ENCODE data around the gene SPRYD3. TPM values are rescaled to one million over a fixed set of nuclear protein-coding genes. Genes with fewer than 3 reads are reported as not detected.

The SPRYD3 gene
- total and polyA plus RNA-seq, 2 of the 4 experiments (the other 2 are of a cell fraction), result 25.6 to 27.8 TPM

DNA sequence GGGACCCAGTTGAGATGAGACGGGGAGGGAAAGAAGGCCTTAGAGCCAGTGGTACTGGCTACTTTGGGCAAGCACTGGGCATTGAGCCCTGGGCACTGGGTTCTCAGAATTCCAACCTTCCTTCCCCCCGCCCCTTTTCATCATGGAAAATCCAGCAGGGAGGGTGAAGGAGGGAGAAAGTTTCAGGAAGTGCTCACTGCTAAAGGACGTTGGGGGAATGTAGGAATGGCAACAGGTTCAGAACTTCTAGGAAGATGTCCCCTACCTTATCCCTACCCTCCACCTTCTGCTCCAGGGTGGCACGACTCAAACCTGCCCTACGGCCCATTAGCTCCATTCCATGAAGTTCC is 33.5 kb downstream of the SPRYD3 start:
- no peak overlapping the region for H3K4me3 ChIP-seq (ENCODE audit: insufficient read depth, low read depth, low read length)
- H3K9ac ChIP-seq (ENCODE audit: low read depth, low read length), result 0 out of 2 replicates have a peak overlapping the region, but pooled peaks have one; percentile 97
- H2BK5ac ChIP-seq (ENCODE audit: low read depth, low read length, poor library complexity, severe bottlenecking), result peak overlapping the region; percentile 99
- H3K27ac ChIP-seq (ENCODE audit: insufficient read depth, low read length), result peak overlapping the region; percentile 97; the same call in 1 of the 2 replicates
- peak overlapping the region; percentile 62 for H3K23ac ChIP-seq (ENCODE audit: low read depth, low read length)
- H3K14ac ChIP-seq (replicated peaks; ENCODE audit: low read depth, low read length), result peak overlapping the region; percentile 91
- no CpG with 5 or more reads among the region's 5 CpGs for WGBS, 2 experiments (ENCODE audit: extremely low coverage in 2 of 2, insufficient read length in 1 of 2)
- H3K18ac ChIP-seq (ENCODE audit: low read depth, low read length), result peak overlapping the region; percentile 64
- peak overlapping the region; percentile 91 for H2AK5ac ChIP-seq (ENCODE audit: low read depth, low read length)
- H2BK15ac ChIP-seq (ENCODE audit: low read depth, low read length), result no peak overlapping the region
- H3K56ac ChIP-seq (ENCODE audit: extremely low read depth, insufficient read depth, low read length), result peak overlapping the region; percentile 25; the same call in 1 of the 2 replicates
- POLR2A ChIA-PET (ENCODE audit: unreplicated experiment), result interaction anchor here (0.6 kb wide), 1 partner anchor 40 kb away, joined by 3 read pairs; the partner anchor contains the start of gene EIF4B
- peak overlapping the region; percentile 96 for H4K91ac ChIP-seq (ENCODE audit: insufficient read depth, low read depth, low read length)
- intact Hi-C loops (cut with micrococcal nuclease) (no loop called here), dilution Hi-C loops (cut with HindIII; ENCODE audit: low sequenced_read_pairs, unreplicated experiment) (no loop called here), in situ Hi-C loops (cut with MboI; ENCODE audit: low sequenced_read_pairs) (no loop called here)
- H2AK9ac ChIP-seq (replicated peaks; ENCODE audit: low read depth, low read length, poor library complexity), result peak overlapping the region; percentile 83
- CTCF ChIA-PET, result interaction anchor here (0.6 kb wide), 1 partner anchor 252 kb away, joined by 3 read pairs; no protein-coding TSS in a partner anchor
- H3K4ac ChIP-seq (ENCODE audit: low read depth, low read length), result peak overlapping the region; percentile 100
- H2AFZ ChIP-seq (replicated peaks; ENCODE audit: low read length, poor library complexity), result peak overlapping the region; percentile 90
- peak overlapping the region; percentile 49 for H4K5ac ChIP-seq (ENCODE audit: low read depth, low read length)
- H2BK20ac ChIP-seq (ENCODE audit: low read depth, low read length), result no peak overlapping the region; the same call in 1 of the 2 replicates
- ATAC-seq (ENCODE audit: low read depth), result no peak
- DNase-seq, result no peak
- H3K36me3 ChIP-seq (ENCODE audit: control insufficient read depth, insufficient read depth, low read length), result peaks cover 5% of the 10 kb centered on the region
- peak overlapping the region; percentile 97 for H3K4me2 ChIP-seq (ENCODE audit: low read depth, low read length)
- no peak for TF ChIP-seq POLR2A (IDR thresholded peaks at IDR 0.05; ENCODE audit: low read depth, low read length)
- no peak for TF ChIP-seq RCOR1 (IDR thresholded peaks at IDR 0.05; ENCODE audit: insufficient replicate concordance, low read length)
- no peak for TF ChIP-seq BHLHE40 (IDR thresholded peaks at IDR 0.05; ENCODE audit: low read depth, low read length)
- no peak for TF ChIP-seq SMC3 (IDR thresholded peaks at IDR 0.05; ENCODE audit: low read depth, low read length)
- no peak for TF ChIP-seq RFX5 (IDR thresholded peaks at IDR 0.05; ENCODE audit: low read depth, low read length)
- TF ChIP-seq MAFK (IDR thresholded peaks at IDR 0.05; ENCODE audit: low read depth, low read length), result no peak
- TF ChIP-seq CHD1 (IDR thresholded peaks at IDR 0.05; ENCODE audit: low read depth, low read length), result no peak
- peaks cover 6% of the 10 kb centered on the region for H4K20me1 ChIP-seq (ENCODE audit: insufficient read depth, low read length)
- H4K8ac ChIP-seq (ENCODE audit: low read depth in 2 of 2, low read length in 2 of 2), result peak overlapping the region; percentile 87 to 91; a peak in 3 of 4 replicates
- H3K9me3 ChIP-seq (ENCODE audit: control insufficient read depth, insufficient read depth, low read length), result no peaks in the 10 kb centered on the region
- no peaks in the 10 kb centered on the region for H3K27me3 ChIP-seq (ENCODE audit: control insufficient read depth, insufficient read depth, low read length)
- H3K4me1 ChIP-seq (ENCODE audit: control insufficient read depth, insufficient read depth, low read length), result peaks cover 25% of the 10 kb centered on the region
- H3K9me1 ChIP-seq (ENCODE audit: insufficient read depth, low read length), result peaks cover 19% of the 10 kb centered on the region
- H2BK120ac ChIP-seq (ENCODE audit: low read depth, low read length), result peak overlapping the region; percentile 27; the same call in 1 of the 2 replicates
- H3K79me1 ChIP-seq (ENCODE audit: low read depth in 1 of 2, low read length in 2 of 2), result peaks cover 15 to 61% of the 10 kb centered on the region in 2 experiments; a peak in 3 of 4 replicates
- BruUV-seq (replicated peaks), result no TSS peak

All from IMR-90 (cell line).